Activated CD4-positive, CD25-positive, alpha-beta regulatory T cell treated with anti-CD3 and anti-CD28 coated beads, Interleukin-2, amount 50 U/mL, for 72 hours (primary cell): Measurements from ENCODE around the gene MAGEL2.
"Not testable (repeated sequence)": the region's sequence is repeated elsewhere in the genome, so short reads cannot be mapped to it uniquely, and the experiment has no call there.

Experiments used
- DNase-seq: peaks from one replicate; pipeline ENCODE4 v3.0.0; 2021

Gene MAGEL2

GRCh38 chr15:23602124-23602523 is 45.5 kb downstream of the MAGEL2 start:
- no peak for DNase-seq

GRCh38 chr15:23599053-23599452 is 48.6 kb downstream of the MAGEL2 start:
- no peak for DNase-seq

- not testable (repeated sequence) for DNase-seq
These were observed 50.4 kb downstream of the MAGEL2 start for GRCh38 chr15:23597278-23597677.

- no peak for DNase-seq
These were observed 50.9 kb downstream of the MAGEL2 start for GRCh38 chr15:23596736-23597135.

GRCh38 chr15:23595368-23595767 is 52.3 kb downstream of the MAGEL2 start:
- no peak for DNase-seq

GRCh38 chr15:23594252-23594770 is 53.4 kb downstream of the MAGEL2 start:
- no peak for DNase-seq
